ENCODE measurements around the gene CDKN2D. TPM values are rescaled to one million over a fixed set of nuclear protein-coding genes. Genes with fewer than 3 reads are reported as not detected.

Gene CDKN2D
- total and polyA plus RNA-seq, 2 of the 13 experiments (the other 11 are each of a cell fraction or from before 2014, with no cell fraction given) = 5.4 to 8.6 TPM

DNA sequence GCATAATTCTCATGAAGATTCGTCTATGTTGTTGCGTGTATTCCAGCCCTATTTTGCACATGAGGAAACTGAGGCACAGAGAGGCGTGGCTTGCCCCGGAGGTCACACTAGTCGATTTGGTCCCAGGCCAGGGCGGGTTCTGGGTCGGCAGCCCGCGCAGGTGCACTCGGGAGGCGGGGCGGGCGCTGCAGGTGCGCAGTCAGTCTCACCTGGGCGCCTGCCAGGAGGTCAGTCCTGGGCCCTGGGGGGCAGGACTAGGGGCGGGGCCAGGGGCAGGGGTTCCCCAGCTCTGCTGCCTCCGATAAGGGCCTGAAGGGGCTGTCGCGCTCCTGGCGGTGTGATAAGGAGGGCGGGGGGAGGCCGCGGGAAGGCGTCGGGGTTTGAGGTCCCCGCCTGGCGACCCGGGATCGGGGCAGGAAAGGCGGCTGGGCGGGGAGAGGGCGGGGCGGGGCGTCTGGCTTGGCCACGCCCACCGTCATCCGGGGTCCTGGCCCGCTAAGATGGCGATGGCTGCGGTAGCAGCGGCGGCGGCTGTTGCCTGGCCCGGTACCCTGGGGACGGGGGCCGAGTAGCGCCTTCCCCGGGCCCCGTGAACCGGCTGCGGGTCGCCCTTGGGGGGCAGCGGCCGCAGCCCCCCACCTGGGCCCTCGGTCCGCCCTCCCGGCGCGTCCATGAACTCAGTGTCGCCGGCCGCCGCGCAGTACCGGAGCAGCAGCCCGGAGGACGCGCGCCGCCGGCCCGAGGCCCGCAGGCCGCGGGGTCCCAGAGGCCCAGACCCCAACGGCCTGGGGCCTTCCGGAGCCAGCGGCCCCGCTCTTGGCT lies 25.1 kb downstream of the CDKN2D start, which contains the start of gene ATG4D (continued):
- TF ChIP-seq SKI (IDR thresholded peaks at IDR 0.05; ENCODE audit: partially characterized antibody) (no peak), RBM22 (optimal IDR thresholded peaks at IDR 0.05; ENCODE audit: low read length) (no peak), ZFYVE20 (CRISPR knock-in tag; IDR thresholded peaks at IDR 0.05; ENCODE audit: borderline replicate concordance, low read depth) (no peak), WIZ (CRISPR knock-in tag; IDR thresholded peaks at IDR 0.05) (no peak), TBX2 (CRISPR knock-in tag; IDR thresholded peaks at IDR 0.05; ENCODE audit: borderline replicate concordance) (0 out of 2 replicates have a peak, but pooled peaks have one; percentile 26), ZNF510 (CRISPR knock-in tag; IDR thresholded peaks at IDR 0.05; ENCODE audit: low read depth) (no peak), ZNF501 (CRISPR knock-in tag; IDR thresholded peaks at IDR 0.05) (0 out of 2 replicates have a peak, but pooled peaks have one; percentile 53), SP140L (CRISPR knock-in tag; IDR thresholded peaks at IDR 0.05; ENCODE audit: borderline replicate concordance) (no peak), ZFP36L2 (CRISPR knock-in tag; IDR thresholded peaks at IDR 0.05) (no peak), HNRNPLL (IDR thresholded peaks at IDR 0.05; ENCODE audit: low read depth, low read length, poor library complexity, severe bottlenecking) (peak; percentile 41), PHF20 (CRISPR knock-in tag; IDR thresholded peaks at IDR 0.05) (no peak), FOXA3 (CRISPR knock-in tag; IDR thresholded peaks at IDR 0.05) (0 out of 2 replicates have a peak, but pooled peaks have one; percentile 14), ZUFSP (CRISPR knock-in tag; IDR thresholded peaks at IDR 0.05; ENCODE audit: borderline replicate concordance) (no peak), ZNF629 (CRISPR knock-in tag; conservative IDR thresholded peaks at IDR 0.05) (no peak), ZNF317 (CRISPR knock-in tag; IDR thresholded peaks at IDR 0.05) (no peak), SP5 (CRISPR knock-in tag; IDR thresholded peaks at IDR 0.05; ENCODE audit: borderline replicate concordance, low read depth) (0 out of 2 replicates have a peak, but pooled peaks have one; percentile 42), TEF (CRISPR knock-in tag; IDR thresholded peaks at IDR 0.05) (no peak)
- TF ChIP-seq, protein P1, sequence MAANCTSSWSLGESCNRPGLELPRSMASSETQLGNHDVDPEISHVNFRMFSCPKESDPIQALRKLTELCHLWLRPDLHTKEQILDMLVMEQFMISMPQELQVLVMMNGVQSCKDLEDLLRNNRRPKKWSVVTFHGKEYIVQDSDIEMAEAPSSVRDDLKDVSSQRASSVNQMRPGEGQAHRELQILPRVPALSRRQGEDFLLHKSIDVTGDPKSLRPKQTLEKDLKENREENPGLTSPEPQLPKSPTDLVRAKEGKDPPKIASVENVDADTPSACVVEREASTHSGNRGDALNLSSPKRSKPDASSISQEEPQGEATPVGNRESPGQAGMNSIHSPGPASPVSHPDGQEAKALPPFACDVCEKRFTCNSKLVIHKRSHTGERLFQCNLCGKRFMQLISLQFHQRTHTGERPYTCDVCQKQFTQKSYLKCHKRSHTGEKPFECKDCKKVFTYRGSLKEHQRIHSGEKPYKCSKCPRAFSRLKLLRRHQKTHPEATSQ (CRISPR knock-in tag; IDR thresholded peaks at IDR 0.05; ENCODE audit: borderline replicate concordance) = no peak
- TF ChIP-seq, protein P2, sequence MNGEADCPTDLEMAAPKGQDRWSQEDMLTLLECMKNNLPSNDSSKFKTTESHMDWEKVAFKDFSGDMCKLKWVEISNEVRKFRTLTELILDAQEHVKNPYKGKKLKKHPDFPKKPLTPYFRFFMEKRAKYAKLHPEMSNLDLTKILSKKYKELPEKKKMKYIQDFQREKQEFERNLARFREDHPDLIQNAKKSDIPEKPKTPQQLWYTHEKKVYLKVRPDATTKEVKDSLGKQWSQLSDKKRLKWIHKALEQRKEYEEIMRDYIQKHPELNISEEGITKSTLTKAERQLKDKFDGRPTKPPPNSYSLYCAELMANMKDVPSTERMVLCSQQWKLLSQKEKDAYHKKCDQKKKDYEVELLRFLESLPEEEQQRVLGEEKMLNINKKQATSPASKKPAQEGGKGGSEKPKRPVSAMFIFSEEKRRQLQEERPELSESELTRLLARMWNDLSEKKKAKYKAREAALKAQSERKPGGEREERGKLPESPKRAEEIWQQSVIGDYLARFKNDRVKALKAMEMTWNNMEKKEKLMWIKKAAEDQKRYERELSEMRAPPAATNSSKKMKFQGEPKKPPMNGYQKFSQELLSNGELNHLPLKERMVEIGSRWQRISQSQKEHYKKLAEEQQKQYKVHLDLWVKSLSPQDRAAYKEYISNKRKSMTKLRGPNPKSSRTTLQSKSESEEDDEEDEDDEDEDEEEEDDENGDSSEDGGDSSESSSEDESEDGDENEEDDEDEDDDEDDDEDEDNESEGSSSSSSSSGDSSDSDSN (CRISPR knock-in tag; IDR thresholded peaks at IDR 0.05) = peak; percentile 62; the same call in 1 of the 2 replicates
- TF ChIP-seq, protein P3, sequence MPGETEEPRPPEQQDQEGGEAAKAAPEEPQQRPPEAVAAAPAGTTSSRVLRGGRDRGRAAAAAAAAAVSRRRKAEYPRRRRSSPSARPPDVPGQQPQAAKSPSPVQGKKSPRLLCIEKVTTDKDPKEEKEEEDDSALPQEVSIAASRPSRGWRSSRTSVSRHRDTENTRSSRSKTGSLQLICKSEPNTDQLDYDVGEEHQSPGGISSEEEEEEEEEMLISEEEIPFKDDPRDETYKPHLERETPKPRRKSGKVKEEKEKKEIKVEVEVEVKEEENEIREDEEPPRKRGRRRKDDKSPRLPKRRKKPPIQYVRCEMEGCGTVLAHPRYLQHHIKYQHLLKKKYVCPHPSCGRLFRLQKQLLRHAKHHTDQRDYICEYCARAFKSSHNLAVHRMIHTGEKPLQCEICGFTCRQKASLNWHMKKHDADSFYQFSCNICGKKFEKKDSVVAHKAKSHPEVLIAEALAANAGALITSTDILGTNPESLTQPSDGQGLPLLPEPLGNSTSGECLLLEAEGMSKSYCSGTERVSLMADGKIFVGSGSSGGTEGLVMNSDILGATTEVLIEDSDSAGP (CRISPR knock-in tag; IDR thresholded peaks at IDR 0.05; ENCODE audit: borderline replicate concordance) = no peak

Measured in HepG2 (cell line).